NOMO-1 treated with DMSO at 0.1 percent for 48 hours (cell line): ENCODE results near the gene KIF20A.
A peak's percentile ranks its signal among the peaks of the same experiment; 100 is the strongest.
"Not testable (repeated sequence)": the region's sequence is repeated elsewhere in the genome, so short reads cannot be mapped to it uniquely, and the experiment has no call there.

Experiments used
- DNase-seq: peaks from one replicate; lab custom pipeline; 2025; ENCODE audit not compliant: unreplicated experiment; lab: John Stamatoyannopoulos, UW

The KIF20A gene

DNA sequence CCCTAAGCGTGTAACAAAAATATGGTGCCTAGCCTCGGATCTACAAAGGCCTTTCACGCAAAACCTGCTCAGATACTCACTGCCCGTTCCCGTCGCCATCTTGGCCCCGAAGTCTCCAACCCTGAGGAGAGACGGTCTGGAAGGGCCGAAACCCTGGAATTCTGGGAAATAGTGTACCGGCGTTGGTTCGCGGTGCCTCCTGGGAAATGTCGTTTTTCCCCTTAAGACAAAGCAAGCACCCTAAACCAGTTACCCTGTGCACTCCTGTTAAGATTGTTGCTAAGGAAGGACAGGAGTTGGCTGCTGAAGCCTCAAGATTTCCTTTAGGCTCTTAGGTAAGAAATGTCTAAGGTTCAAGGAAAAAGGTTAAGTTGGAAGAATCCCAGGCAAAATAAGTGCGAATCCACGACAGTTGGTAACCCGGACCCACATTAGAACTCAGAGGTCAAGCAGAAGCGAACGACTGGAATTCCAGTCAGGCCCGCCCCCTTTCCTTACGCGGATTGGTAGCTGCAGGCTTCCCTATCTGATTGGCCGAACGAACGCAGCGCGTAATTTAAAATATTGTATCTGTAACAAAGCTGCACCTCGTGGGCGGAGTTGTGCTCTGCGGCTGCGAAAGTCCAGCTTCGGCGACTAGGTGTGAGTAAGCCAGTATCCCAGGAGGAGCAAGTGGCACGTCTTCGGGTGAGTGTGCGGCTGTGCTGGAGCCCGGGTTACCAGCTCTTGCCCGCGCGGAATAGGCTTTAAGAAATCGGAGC lies at the start of gene KIF20A, which contains the start of gene BRD8:
Gene KIF20A (plus strand): TSS at position 597 of the 761 bp plus-strand sequence. CDS start 569 bp downstream, outside the sequence.
Gene BRD8 (minus strand): TSS at position 115 of the 761 bp plus-strand sequence. CDS start 16 bp downstream, at position 99.
- DNase-seq, result peak; percentile 99

DNA sequence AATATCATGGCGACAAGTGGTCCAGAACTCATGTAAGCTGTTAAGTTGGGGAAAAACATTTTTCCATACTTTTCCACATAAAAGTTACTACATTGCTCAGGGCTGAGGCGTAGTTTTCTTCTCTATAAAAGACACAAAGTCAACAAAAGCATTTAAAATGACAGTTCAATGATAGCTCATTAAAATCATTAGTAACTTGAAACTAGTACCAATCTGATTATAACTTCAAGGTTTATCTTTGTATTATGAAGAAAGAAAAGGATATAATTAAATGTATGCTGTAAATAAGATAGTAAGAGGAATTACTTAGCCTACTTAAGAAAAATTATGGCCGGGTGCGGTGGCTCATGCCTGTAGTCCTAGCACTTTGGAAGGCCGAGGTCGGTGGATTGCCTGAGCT lies 49.6 kb upstream of the KIF20A start:
- DNase-seq, result no peak

DNA sequence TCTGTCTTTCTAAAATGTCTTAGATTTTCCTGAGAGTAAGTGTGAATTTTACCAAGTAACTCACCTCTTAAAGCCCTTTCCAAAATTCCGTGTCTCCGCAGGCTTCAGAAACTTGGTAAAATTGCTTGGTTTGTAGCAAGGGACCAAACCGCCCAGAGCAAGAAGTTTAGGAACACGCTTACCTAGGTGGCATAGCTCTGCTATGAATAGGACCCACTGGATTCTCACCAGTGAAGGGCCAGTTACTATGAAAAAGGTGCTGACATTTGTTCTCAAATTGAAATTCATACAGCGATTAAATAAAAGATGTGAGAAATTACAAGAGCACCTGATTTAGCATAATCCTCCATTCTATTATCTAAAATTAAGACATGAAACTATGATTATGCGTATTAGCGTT lies 46.4 kb upstream of the KIF20A start:
- DNase-seq, result no peak

DNA sequence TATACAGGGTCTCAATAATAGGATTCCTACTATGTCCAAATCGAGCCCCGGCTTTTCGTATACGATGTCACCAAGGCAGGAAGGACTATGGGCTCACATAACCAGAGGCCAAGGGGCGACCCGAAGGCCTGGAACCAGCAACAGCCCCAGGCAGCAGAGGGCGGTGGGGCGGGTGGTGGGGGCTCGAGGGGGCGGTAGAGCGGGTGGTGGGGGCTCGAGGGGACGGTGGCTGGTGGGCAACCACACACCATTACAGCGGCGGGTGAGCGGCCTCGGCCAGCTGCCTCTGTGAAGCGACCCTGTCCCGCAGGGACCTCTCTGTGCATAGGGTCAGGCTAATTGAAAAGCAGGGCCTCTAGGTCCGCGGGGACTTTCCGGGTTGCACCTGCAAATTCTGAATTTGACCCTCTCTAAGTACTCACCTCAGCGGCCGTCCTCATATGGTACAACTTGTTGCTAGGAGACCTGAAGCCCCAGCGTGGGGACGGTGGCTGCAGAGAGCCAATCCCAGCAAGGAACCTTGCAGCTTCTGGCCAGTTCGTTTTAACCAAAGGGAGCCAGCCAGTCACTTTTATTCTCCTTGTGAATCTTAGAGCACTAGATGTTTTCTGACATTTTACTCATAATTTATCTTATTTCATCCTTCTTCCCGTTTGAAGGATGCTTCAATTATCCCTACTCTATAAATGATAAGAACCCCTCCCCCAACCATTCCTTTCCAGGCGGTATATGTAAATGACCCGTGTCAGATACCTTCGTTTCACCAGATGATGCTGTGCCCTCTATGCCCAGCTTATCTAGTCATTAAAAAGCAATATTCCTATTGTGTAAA lies 39.7 kb upstream of the KIF20A start, which contains the start of gene NME5:
Gene NME5 (minus strand): TSS at position 480 of the 832 bp plus-strand sequence. CDS start 648 bp downstream, outside the sequence.
- no peak for DNase-seq

DNA sequence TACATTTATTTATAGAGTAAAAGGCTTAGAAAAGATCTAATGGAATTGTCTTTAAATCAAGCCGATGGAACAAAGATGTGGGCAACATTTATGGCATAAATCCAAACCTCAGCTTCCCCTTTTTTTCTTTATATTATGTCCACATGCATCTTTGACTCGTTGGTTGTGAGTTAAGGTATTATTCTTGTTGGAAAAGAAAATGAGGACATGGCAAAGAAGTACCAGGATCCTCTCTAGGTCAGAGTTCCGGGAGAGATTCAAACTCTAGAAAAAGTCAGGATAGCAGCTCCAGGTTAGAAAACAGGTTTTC lies 39.2 kb upstream of the KIF20A start:
- peak; percentile 60 for DNase-seq

DNA sequence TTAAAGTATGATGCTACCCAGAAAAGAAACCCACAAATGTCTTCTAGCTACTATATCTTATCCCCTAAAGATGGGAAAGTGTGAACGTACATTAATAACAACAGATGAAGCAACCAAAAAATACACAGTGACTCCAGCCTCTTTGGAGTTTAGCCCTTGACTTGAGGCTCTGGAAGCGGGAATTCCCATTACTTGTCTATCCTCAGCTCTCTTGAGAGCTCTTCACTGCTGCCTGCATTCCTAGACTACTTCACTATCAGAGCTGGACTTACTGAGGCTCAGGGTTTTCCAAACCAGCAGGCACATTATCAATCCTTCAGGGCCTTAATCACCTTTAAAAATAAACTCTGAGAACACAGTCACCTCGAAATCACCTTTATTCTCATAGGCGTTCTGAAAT lies 38.6 kb upstream of the KIF20A start:
- DNase-seq, result no peak

DNA sequence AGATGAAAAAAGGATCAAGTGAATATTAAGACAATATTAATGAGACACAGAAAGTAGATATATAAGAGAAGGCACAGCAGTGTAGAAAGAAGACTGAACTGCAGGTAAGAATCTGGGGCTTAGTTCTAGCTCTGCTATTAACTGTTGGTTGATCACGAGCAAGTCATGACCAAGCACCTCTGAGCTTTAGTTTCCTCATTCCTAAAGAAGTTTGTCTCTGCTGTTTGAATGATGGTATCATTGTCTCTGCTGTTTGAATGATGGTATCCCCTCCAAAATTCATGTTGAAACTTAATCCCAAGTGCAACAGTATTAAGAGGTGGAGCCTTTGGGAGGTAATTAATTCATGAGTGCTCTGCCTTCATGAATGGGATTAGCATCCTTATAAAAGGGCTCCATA lies 37.2 kb upstream of the KIF20A start:
- no peak for DNase-seq

DNA sequence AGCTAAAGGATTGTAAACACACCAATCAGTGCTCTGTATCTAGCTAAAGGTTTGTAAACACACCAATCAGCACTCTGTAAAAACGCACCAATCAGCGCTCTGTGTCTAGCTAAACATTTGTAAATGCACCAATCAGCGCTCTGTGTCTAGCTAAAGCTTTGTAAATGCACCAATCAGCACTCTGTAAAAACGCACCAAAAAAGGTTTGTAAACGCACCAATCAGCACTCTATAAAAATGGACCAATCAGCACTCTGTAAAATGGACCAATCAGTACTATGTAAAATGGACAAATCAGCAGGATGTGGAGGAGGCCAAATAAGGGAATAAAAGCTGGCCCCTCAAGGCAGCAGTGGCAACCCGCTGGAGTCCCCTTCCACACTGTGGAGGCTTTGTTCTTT lies 35.3 kb upstream of the KIF20A start:
- not testable (repeated sequence) for DNase-seq

DNA sequence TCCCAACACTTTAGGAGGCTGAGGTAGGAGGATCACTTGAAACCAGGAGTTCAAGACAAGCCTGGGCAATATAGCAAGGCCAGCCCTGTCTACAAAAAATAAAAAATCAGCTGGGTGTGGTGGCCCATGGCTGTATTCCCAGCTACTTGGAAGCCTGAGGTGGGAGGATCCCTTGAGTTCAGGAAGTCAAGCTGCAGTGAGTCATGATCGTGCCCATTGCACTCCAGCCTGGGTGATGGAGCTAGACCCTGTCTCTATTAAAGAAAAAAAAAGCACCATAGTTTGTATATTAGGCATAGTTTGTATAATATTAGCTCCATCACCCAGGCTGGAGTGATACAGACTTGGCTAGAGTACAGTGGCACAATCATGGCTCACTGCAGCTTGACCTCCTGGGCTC lies 30.1 kb upstream of the KIF20A start:
- no peak for DNase-seq

DNA sequence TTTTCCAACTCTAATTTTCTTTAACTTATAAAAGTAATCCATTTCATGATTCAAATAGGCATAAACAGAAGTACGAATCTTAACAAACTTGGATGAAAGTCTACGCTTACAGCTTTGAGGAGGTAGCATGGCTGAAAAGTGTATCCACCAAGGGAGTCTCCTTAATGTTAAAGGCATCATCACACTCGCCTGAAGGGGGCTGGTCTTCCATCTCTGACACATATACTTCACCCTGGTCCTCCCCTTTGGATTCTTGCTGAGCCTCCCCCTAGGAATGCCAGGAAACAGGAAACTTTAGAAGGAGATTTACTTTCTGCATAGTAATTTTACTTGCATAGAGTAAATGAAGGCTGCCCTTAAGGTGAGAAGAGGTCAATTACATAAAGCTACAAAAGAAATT lies 29.4 kb upstream of the KIF20A start:
- DNase-seq, result no peak

DNA sequence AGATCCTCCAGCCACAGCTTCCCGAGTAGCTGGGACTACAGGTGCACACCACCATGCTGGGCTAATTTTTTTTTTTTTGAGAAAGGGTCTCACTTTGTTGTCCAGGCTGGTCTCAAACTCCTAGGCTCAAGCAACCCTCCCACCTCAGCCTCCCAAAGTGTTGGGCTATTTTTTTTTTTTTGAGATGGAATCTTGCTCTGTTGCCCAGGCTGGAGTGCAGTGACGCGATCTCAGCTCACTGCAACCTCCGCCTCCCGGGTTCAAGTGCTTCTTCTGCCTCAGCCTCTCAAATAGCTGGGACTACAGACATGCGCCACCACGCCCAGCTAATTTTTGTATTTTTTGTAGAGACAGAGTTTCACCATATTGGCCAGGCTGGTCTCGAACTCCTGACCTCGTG lies 22.9 kb upstream of the KIF20A start:
- not testable (repeated sequence) for DNase-seq

DNA sequence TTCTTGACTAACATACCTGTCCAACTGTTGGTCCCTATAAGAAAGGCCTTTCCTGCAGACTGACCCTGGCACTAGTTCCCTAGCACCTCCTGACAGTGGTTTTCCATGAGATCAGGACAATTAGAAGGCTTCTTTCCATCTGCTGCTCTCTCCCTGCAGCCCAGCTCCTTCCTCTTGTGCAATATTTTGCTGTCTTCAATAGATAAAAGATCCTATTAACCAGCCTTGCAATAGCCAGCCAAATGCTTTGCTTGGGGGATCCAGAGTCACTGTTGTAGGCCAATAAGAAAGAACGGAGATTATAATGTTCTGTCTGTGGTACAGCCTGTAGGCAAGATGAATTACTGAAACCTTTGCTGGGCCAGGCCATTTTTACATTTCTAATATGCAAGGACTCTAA lies 21.3 kb upstream of the KIF20A start:
- no peak for DNase-seq

DNA sequence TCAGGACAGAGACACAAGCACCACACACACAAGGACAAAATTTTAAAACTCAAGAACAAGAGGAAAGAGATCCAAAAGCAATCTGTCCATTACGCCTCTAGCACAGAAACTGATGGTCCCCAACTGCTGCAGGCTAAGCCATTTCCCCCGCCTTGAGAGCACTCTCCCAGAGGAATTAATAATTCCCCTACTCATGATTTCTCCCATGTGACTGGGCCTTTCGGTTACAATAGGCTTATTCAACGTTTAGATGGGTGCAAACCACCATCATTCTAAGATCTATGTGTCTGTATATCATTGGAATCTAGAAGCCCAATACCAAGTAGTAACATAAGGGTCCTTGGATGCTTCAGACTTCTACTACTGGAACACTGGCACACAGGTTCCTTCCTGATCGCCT lies 19.2 kb upstream of the KIF20A start:
- DNase-seq, result no peak

DNA sequence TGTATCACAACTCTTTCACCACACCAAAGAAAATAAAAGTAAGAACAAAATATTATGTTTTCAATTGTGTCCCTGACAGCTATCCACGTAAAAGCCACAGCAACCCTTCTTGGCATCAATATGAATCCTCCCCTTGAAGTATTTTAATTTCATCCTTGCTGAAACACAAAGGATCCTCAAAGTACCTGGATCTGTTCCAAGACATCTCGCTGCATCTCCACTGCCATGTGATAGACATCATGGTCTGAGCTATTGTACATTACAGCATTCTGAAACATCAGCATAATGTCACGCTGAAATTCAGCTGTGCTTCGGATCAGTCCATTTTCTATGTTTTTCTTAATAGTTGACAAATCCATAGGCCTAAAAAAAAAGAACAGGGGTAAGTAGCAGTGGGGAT lies 18.2 kb upstream of the KIF20A start:
- no peak for DNase-seq

DNA sequence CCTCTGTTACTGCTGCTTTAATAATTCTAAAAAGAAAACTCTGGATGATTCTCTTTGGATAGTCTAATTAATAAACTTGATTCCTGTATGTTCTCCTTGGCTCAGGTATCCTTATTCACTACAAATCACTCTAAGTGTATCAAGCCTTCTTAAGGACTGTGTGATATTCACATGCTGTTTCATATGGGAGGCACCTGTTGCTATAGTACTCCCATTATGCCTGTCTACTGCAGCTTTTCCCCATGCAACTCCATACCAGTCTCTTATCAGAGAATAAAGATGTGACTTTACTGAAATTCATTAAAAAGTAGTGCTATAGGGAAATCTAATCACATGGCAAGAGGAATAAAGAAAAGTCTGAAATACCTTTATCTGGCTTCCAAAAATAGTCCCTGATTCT lies 15.2 kb upstream of the KIF20A start:
- no peak for DNase-seq

DNA sequence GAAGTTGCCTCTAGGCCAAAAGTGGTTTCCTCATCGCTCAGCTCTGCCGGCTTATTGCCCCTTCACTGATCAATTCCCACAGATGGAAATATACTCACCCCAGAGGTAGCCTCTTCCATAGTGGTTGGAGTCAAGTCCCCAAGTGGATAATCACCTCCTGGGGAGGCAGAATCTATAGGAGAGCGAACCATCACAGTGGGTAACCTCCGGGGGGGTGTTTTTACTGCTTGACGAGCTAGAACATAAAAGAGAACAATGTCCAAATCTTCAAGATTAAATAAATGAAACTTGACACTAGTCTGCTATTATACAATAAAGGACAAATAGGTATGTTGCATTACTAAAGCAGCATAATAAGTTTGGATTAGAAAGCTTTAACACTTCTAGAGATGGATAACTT lies 9.8 kb upstream of the KIF20A start:
- no peak for DNase-seq

DNA sequence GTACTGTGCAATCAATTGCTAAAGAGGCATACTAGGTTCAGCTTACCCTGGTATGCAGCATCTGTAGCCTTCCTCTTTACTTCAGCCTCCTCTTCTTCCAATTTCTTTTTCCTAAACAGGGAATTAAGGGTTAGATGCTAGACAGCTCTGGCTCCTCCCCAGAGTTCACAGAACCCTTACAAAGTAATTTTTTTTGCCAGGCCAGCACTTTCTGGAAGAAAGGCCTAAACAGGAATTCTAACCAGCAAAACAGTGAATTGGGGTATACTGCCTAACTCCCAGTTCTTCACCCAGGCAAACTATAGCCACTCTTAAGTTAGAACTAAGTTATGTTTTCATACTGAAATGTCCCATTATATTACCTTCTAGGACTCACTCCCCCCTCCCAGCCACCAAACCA lies 8.6 kb upstream of the KIF20A start:
- no peak for DNase-seq

DNA sequence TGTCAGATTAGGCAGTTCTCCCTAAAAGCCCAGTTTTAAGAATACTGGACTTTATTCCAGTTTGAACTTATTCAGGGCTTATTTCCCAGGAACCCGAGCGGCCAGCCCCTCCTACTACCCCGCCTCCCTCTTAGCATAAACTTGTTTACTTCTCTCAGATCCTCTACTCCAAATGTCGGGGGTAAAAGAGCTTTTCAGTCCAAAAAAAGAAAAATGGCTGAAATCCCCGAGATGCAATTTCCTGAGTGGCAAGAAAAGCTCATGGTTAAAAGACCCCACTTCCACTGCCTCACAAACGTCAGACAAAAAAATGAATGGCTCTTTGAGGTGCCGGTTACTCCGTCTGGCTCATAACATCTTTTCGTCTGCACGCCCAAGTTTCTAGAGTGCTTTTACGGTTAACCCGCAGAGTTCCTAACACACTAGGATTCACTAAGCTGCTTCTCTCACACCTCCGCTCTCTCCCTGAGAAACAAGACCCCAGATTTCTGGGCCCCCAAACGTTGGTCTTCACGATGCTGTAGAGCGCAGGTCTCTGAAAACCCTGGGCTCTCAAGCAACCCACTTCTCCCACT lies 884 bp upstream of the KIF20A start:
- DNase-seq, result peak; percentile 56

DNA sequence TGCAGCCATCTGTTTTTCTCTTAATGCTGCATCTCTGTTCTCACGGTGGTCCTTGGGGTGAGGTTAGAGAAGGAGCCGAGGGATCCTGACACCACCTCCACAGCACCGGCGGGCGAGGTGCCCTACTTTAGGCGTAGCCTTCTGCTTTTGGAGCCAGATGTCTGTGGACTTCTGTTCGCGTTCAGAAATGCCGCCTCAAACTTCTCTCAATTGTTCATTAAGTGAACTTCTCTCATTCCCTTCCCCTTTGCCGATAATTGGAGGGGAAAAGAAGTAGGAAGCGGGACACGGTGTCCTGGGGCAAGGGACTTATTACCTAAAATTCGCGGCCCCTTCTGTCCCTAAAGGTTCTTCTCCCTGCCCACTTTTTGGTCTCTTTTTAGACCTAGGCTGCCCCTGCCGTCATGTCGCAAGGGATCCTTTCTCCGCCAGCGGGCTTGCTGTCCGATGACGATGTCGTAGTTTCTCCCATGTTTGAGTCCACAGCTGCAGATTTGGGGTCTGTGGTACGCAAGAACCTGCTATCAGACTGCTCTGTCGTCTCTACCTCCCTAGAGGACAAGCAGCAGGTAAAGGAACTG lies 455 bp downstream of the KIF20A start:
- peak; percentile 30 for DNase-seq

DNA sequence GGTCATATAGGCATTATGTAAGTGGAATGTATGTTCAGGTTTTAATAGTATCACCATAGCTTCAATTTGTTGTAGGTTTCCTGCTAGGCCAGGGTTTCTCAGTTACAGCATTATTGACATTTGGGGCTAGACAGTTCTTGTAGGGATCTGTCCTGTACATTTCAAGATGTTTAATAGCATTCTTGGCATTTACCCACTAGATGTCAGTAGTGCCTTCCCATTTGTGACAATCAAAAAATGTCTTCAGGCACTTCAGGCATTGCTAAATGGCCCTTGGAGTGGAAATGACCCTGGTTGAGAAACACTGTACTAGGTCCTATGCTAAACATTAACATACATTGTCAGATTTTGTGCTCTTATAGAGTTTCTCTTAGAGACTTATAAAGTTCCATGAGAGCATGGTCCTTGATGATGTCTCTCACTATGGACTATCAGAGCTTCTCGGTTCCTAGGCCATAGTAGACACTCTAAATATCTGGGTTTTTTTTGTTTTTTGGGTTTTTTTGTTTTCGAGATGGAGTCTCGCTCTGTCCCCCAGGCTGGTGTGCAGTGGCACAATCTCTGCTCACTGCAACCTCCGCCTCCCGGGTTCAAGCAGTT lies 1.4 kb downstream of the KIF20A start:
- peak; percentile 92 for DNase-seq

DNA sequence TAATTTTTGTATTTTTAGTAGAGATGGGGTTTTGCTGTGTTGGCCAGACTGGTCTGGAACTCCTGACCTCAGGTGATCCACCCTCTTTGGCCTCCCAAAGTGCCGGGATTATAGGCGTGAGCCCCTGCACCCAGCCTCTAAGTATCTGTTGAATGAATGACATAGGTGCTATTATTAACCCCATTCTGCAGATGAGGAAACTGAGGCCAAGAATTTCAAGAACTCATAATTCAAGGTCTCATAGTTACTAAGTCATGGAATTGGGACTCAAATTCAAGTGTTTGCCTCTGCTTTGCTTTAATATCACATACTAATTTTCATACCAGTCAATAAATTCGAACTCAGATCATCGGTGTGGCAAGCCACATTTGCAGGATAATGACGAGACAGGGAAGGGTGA lies 1.9 kb downstream of the KIF20A start:
- DNase-seq, result no peak
